ENCODE data around the gene FGF6.

FGF6 gene

GRCh38 chr12:4445156-4446101 is at the start of gene FGF6:
TSS of gene FGF6 (minus strand) at chr12:4445815. CDS start at chr12:4445570, 245 bp downstream.
- Histone ChIP-seq H3K4me3 (ENCODE audit: low read length) (no peak within 1 kb of the TSS), H3K36me3 (ENCODE audit: control insufficient read depth, insufficient read depth, low read length) (no peaks in the 10 kb centered on the region), H3K9me3 (ENCODE audit: control insufficient read depth, insufficient read depth, low read length) (no peaks in the 10 kb centered on the region), H3K27me3 (ENCODE audit: control insufficient read depth, insufficient read depth, low read length) (no peaks in the 10 kb centered on the region), H3K27ac (ENCODE audit: low read length) (no peak within 1 kb of the TSS), H3K4me1 (ENCODE audit: control insufficient read depth, insufficient read depth, low read length) (peaks cover 22% of the 10 kb centered on the region)
- WGBS (ENCODE audit: insufficient coverage, insufficient read length): no CpG with 5 or more reads among the region's 42 CpGs
- no peak for DNase-seq (ENCODE audit: low read depth, low spot score)

GRCh38 chr12:4490973-4491372 is 45.4 kb upstream of the FGF6 start:
- no peaks in the 10 kb centered on the region for H3K9me3 ChIP-seq (ENCODE audit: control insufficient read depth, insufficient read depth, low read length)
- H3K4me3 ChIP-seq (ENCODE audit: low read length): no peak overlapping the region
- no CpG with 5 or more reads among the region's 1 CpG for WGBS (ENCODE audit: insufficient coverage, insufficient read length)
- no peaks in the 10 kb centered on the region for H3K36me3 ChIP-seq (ENCODE audit: control insufficient read depth, insufficient read depth, low read length)
- H3K4me1 ChIP-seq (ENCODE audit: control insufficient read depth, insufficient read depth, low read length): peaks cover 2% of the 10 kb centered on the region; the same call in 1 of the 2 replicates
- no peak overlapping the region for H3K27ac ChIP-seq (ENCODE audit: low read length)
- H3K27me3 ChIP-seq (ENCODE audit: control insufficient read depth, insufficient read depth, low read length): no peaks in the 10 kb centered on the region
- DNase-seq (ENCODE audit: low read depth, low spot score): no peak

DNA sequence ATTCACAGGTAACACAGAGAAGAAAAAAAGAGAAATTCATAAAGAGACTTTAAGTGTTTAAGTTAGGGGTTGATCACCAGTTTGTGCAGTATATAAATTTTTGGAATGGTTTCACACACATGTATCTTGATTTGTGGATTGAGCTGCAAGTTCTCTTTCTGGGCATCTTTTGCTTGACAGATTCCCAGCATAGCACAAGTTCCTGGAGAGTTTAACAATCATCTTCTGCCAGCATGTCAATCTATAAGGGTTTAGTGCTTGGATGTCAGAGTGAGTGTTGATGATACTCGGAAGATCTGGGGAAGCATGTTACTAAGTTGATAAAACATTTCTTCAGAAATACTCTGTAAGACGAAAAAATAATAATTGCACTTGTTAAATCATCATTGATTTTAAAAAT is 43.9 kb upstream of the FGF6 start:
- DNase-seq (ENCODE audit: low read depth, low spot score): no peak
- Histone ChIP-seq H3K36me3 (ENCODE audit: control insufficient read depth, insufficient read depth, low read length) (no peaks in the 10 kb centered on the region), H3K4me3 (ENCODE audit: low read length) (no peak overlapping the region), H3K27ac (ENCODE audit: low read length) (no peak overlapping the region), H3K9me3 (ENCODE audit: control insufficient read depth, insufficient read depth, low read length) (no peaks in the 10 kb centered on the region), H3K4me1 (ENCODE audit: control insufficient read depth, insufficient read depth, low read length) (peaks cover 2% of the 10 kb centered on the region; the same call in 1 of the 2 replicates), H3K27me3 (ENCODE audit: control insufficient read depth, insufficient read depth, low read length) (no peaks in the 10 kb centered on the region)
- no CpG with 5 or more reads among the region's 2 CpGs for WGBS (ENCODE audit: insufficient coverage, insufficient read length)

- DNase-seq (ENCODE audit: low read depth, low spot score): no peak
Measured at GRCh38 chr12:4486980-4487379, 41.4 kb upstream of the FGF6 start.

DNA sequence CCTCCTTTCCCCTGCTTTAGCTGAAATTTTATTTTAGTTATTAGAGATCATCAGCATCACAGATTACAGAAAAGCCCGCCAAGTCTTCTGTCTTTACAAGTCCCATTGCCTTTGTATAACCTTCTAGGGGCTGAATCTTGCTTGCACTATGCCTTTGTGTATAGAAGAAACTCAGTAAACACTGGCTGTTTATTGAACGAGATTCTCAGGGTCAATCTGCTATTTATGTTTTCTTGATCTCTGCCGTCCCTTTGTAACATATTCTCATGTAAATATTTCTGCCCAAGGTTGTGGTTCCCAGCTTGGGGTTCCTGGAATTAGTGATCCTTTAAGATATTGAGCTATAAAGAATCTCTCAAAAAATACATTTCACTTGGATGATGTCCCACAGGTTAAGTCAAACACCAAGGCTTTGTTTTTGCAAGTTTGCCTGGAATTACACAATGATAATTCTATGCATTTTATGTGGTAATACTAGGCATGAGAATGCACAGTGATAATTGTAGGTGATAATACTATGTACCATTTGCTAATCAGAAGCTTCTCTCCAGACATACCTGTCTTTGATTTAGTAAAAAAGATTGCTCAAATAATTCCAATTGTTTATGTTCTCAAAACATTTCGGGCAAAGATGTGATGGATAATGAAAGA is 40.6 kb upstream of the FGF6 start:
- H3K36me3 ChIP-seq (ENCODE audit: control insufficient read depth, insufficient read depth, low read length): no peaks in the 10 kb centered on the region
- H3K4me1 ChIP-seq (ENCODE audit: control insufficient read depth, insufficient read depth, low read length): peaks cover 3% of the 10 kb centered on the region; the same call in 1 of the 2 replicates
- no peaks in the 10 kb centered on the region for H3K27me3 ChIP-seq (ENCODE audit: control insufficient read depth, insufficient read depth, low read length)
- no peak overlapping the region for H3K27ac ChIP-seq (ENCODE audit: low read length)
- whole genome bisulfite sequencing (ENCODE audit: insufficient coverage, insufficient read length): no CpG with 5 or more reads among the region's 4 CpGs
- no peak overlapping the region for H3K4me3 ChIP-seq (ENCODE audit: low read length)
- no peak for DNase-seq (ENCODE audit: low read depth, low spot score)
- no peaks in the 10 kb centered on the region for H3K9me3 ChIP-seq (ENCODE audit: control insufficient read depth, insufficient read depth, low read length)

More at GRCh38 chr12:4486980-4487379, 41.4 kb upstream of the FGF6 start:
- no peaks in the 10 kb centered on the region for H3K27me3 ChIP-seq (ENCODE audit: control insufficient read depth, insufficient read depth, low read length)
- no peak overlapping the region for H3K4me3 ChIP-seq (ENCODE audit: low read length)
- peaks cover 3% of the 10 kb centered on the region; the same call in 1 of the 2 replicates for H3K4me1 ChIP-seq (ENCODE audit: control insufficient read depth, insufficient read depth, low read length)
- no CpG with 5 or more reads among the region's 2 CpGs for WGBS (ENCODE audit: insufficient coverage, insufficient read length)
- H3K9me3 ChIP-seq (ENCODE audit: control insufficient read depth, insufficient read depth, low read length): no peaks in the 10 kb centered on the region
- H3K27ac ChIP-seq (ENCODE audit: low read length): no peak overlapping the region
- no peaks in the 10 kb centered on the region for H3K36me3 ChIP-seq (ENCODE audit: control insufficient read depth, insufficient read depth, low read length)

DNA sequence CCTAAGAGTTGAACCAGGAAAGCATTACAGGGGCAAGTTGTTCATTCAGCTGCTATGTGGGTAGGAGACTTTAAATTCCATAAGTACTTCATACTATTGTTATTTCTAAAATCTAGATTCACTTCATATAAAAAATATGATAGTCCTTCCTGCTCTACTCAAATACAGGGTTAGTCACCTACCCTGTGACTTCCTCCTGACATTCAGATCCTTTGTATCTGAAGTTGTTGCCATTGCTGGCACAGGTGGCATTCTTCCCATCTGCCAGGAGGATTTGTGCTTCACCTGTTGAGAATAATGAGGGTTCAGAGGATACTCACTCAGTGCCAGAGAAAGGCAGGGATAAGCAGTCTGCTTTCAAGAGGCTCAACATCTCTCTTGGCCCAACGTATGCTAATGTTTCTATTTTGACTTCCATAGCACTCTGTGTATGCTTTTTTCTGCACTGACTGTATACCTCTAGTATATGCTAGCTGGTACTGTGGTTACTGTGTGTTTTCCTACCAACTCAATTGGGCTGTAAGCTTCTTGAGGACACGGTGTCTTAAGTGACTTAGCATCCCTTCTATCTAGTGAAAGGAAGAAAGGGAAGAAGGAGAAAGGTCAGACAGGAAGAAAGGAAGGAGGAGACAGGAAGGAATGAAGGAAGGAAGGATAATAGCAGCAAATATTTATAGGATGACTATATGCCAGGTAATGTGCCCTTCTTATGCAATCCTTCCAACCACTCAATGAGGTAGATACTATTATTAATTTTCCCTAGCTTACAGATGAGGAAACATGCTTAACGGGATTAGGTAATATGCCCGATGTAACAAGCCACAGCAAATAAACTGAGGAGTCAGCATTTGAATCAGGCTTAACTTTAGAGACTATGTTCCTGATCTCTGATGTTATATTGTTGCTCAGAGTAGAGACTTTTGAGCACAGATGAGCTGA is 38.5 kb upstream of the FGF6 start:
- no CpG with 5 or more reads among the region's 4 CpGs for WGBS (ENCODE audit: insufficient coverage, insufficient read length)
- DNase-seq (ENCODE audit: low read depth, low spot score): no peak

DNA sequence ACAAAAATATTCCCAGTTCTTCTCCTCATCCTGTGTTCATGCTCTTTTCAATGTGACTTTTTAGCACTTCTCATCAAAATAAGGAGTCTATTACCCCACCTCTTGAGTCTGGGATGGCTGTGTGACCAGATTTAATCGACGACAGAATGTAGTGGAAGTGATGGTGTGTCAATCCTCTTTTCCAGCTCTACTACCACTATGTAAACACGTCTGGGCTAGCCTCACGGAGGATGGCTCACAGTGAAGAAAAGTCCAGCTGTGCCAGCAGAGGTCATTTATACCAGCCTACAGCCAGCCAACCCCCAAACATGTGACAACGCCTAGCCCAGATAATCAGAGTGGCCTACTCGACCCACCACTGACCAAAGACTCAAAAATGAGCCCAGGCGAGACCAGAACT is 37.3 kb upstream of the FGF6 start:
- no peaks in the 10 kb centered on the region for H3K27me3 ChIP-seq (ENCODE audit: control insufficient read depth, insufficient read depth, low read length)
- 0 out of 2 replicates have a peak, but pooled peaks cover 3% of the 10 kb centered on the region for H3K4me1 ChIP-seq (ENCODE audit: control insufficient read depth, insufficient read depth, low read length)
- no peaks in the 10 kb centered on the region for H3K9me3 ChIP-seq (ENCODE audit: control insufficient read depth, insufficient read depth, low read length)
- no peak for DNase-seq (ENCODE audit: low read depth, low spot score)
- no peak overlapping the region for H3K4me3 ChIP-seq (ENCODE audit: low read length)
- no CpG with 5 or more reads among the region's 7 CpGs for WGBS (ENCODE audit: insufficient coverage, insufficient read length)
- no peak overlapping the region for H3K27ac ChIP-seq (ENCODE audit: low read length)
- no peaks in the 10 kb centered on the region for H3K36me3 ChIP-seq (ENCODE audit: control insufficient read depth, insufficient read depth, low read length)

More for the DNA sequence above, 38.5 kb upstream of the FGF6 start:
- no peaks in the 10 kb centered on the region for H3K36me3 ChIP-seq (ENCODE audit: control insufficient read depth, insufficient read depth, low read length)
- peaks cover 3% of the 10 kb centered on the region; the same call in 1 of the 2 replicates for H3K4me1 ChIP-seq (ENCODE audit: control insufficient read depth, insufficient read depth, low read length)
- H3K27me3 ChIP-seq (ENCODE audit: control insufficient read depth, insufficient read depth, low read length): no peaks in the 10 kb centered on the region
- no peak overlapping the region for H3K4me3 ChIP-seq (ENCODE audit: low read length)
- H3K9me3 ChIP-seq (ENCODE audit: control insufficient read depth, insufficient read depth, low read length): no peaks in the 10 kb centered on the region
- H3K27ac ChIP-seq (ENCODE audit: low read length): no peak overlapping the region

- no peaks in the 10 kb centered on the region for H3K9me3 ChIP-seq (ENCODE audit: control insufficient read depth, insufficient read depth, low read length)
- WGBS (ENCODE audit: insufficient coverage, insufficient read length): no CpG with 5 or more reads among the region's 3 CpGs
- no peak overlapping the region for H3K4me3 ChIP-seq (ENCODE audit: low read length)
- no peaks in the 10 kb centered on the region for H3K36me3 ChIP-seq (ENCODE audit: control insufficient read depth, insufficient read depth, low read length)
- no peak for DNase-seq (ENCODE audit: low read depth, low spot score)
- H3K27me3 ChIP-seq (ENCODE audit: control insufficient read depth, insufficient read depth, low read length): no peaks in the 10 kb centered on the region
- H3K4me1 ChIP-seq (ENCODE audit: control insufficient read depth, insufficient read depth, low read length): 0 out of 2 replicates have a peak, but pooled peaks cover 2% of the 10 kb centered on the region
- no peak overlapping the region for H3K27ac ChIP-seq (ENCODE audit: low read length)
Measured at GRCh38 chr12:4478933-4479332, 33.3 kb upstream of the FGF6 start.

- H3K27me3 ChIP-seq (ENCODE audit: control insufficient read depth, insufficient read depth, low read length): no peaks in the 10 kb centered on the region
- H3K4me1 ChIP-seq (ENCODE audit: control insufficient read depth, insufficient read depth, low read length): no peaks in the 10 kb centered on the region
- no peak overlapping the region for H3K27ac ChIP-seq (ENCODE audit: low read length)
- H3K4me3 ChIP-seq (ENCODE audit: low read length): no peak overlapping the region
- no peaks in the 10 kb centered on the region for H3K36me3 ChIP-seq (ENCODE audit: control insufficient read depth, insufficient read depth, low read length)
- H3K9me3 ChIP-seq (ENCODE audit: control insufficient read depth, insufficient read depth, low read length): no peaks in the 10 kb centered on the region
- WGBS (ENCODE audit: insufficient coverage, insufficient read length): no CpG with 5 or more reads among the region's 2 CpGs
- no peak for DNase-seq (ENCODE audit: low read depth, low spot score)
Measured at GRCh38 chr12:4477129-4477528, 31.5 kb upstream of the FGF6 start.

DNA sequence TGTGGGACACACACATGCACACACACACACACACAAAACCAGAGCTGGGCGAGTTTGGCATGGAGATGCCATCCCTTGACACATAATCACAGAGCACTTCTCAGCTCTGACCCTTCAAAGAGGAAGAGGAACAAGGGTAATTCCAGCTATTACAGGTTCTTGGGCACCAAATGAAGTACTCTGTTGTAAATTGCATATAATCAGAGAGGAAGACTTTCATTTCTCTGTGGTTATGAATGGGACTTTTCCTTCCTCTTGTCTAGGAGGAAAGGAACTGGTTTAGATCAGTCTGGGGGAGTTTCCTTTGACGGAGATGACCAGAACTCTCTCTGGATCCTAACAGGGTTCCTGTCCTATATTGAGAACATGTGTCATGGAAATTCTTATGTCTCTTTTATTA is 26.4 kb upstream of the FGF6 start:
- no peaks in the 10 kb centered on the region for H3K36me3 ChIP-seq (ENCODE audit: control insufficient read depth, insufficient read depth, low read length)

More for the DNA sequence above, 26.4 kb upstream of the FGF6 start:
- H3K4me1 ChIP-seq (ENCODE audit: control insufficient read depth, insufficient read depth, low read length): no peaks in the 10 kb centered on the region
- no peak for DNase-seq (ENCODE audit: low read depth, low spot score)
- no peaks in the 10 kb centered on the region for H3K9me3 ChIP-seq (ENCODE audit: control insufficient read depth, insufficient read depth, low read length)
- WGBS (ENCODE audit: insufficient coverage, insufficient read length): no CpG with 5 or more reads among the region's 2 CpGs
- H3K27me3 ChIP-seq (ENCODE audit: control insufficient read depth, insufficient read depth, low read length): no peaks in the 10 kb centered on the region
- H3K4me3 ChIP-seq (ENCODE audit: low read length): no peak overlapping the region
- H3K27ac ChIP-seq (ENCODE audit: low read length): no peak overlapping the region
